OCI-LY3 (cell line): Measurements from ENCODE around the gene HDC.

Experiments used
- H2AFZ ChIP-seq: fragments of 200-600, 300-600 bp; shearing (Covaris generic); 2 replicates; pipeline ENCODE4 v1.6.0; 2014; ENCODE audit warnings: antibody characterized with exemption, low read depth, low read length
- H3K27ac ChIP-seq: fragments of 200-600, 300-600 bp; sonication (generic); 2 replicates; pipeline ENCODE4 v1.5.1; 2014; ENCODE audit warnings: mild to moderate bottlenecking, low read length, moderate library complexity, mixed read lengths
- H3K27me3 ChIP-seq: fragments of 200-600, 300-600 bp; sonication (generic); 2 replicates; pipeline ENCODE4 v1.6.1; 2014; ENCODE audit warnings: low read depth, low read length, mixed read lengths
- H3K36me3 ChIP-seq: fragments of 200-600, 300-600 bp; sonication (generic); replicated peaks from 2 replicates; pipeline ENCODE3; 2014; ENCODE audit warnings: low read depth, low read length, mixed read lengths
- H3K4me1 ChIP-seq: fragments of 300-600, 200-600 bp; sonication (generic); 2 replicates; pipeline ENCODE4 v1.6.1; 2014; ENCODE audit warnings: low read length, mixed read lengths
- H3K4me2 ChIP-seq: fragments of 200-600, 300-600 bp; sonication (generic); 2 replicates; pipeline ENCODE4 v1.6.1; 2014; ENCODE audit warnings: low read length, mixed read lengths
- H3K4me3 ChIP-seq: fragments of 300-600, 200-600 bp; sonication (generic); 2 replicates; pipeline ENCODE4 v1.5.1; 2014; ENCODE audit warnings: antibody characterized with exemption, mild to moderate bottlenecking, low read length, moderate library complexity
- H3K79me2 ChIP-seq: fragments of 300-600, 200-600 bp; shearing (Covaris generic); 2 replicates; pipeline ENCODE4 v1.6.1; 2014; ENCODE audit warnings: mild to moderate bottlenecking, low read length, mixed read lengths
- H3K9ac ChIP-seq: fragments of 300-600, 200-600 bp; shearing (Covaris generic); 2 replicates; pipeline ENCODE4 v1.6.0; 2014; ENCODE audit warnings: mild to moderate bottlenecking, low read length, moderate library complexity
- H3K9me3 ChIP-seq: fragments of 200-600, 300-600 bp; shearing (Covaris generic); 2 replicates; pipeline ENCODE4 v1.6.1; 2014; ENCODE audit warnings: low read length, mixed read lengths; ENCODE audit not compliant: insufficient read depth
- H4K20me1 ChIP-seq: fragments of 200-600, 300-600 bp; sonication (generic); 2 replicates; pipeline ENCODE4 v1.6.1; 2016; ENCODE audit warnings: low read length, mixed read lengths; ENCODE audit not compliant: insufficient read depth
- EZH2phosphoT487 ChIP-seq: fragments of 200-600 bp; shearing (Covaris generic); IDR thresholded peaks from 2 replicates; pipeline ENCODE4 v1.6.1; 2018; ENCODE audit warnings: antibody characterized with exemption, mixed run types, low read depth
- TF ChIP-seq, protein P1 (sequence below): fragments of 200-600, 300-600 bp; sonication (generic); IDR thresholded peaks from 2 replicates; pipeline ENCODE4 v1.5.1; 2014; ENCODE audit warnings: antibody characterized with exemption, low read length, low read depth

The HDC gene

DNA sequence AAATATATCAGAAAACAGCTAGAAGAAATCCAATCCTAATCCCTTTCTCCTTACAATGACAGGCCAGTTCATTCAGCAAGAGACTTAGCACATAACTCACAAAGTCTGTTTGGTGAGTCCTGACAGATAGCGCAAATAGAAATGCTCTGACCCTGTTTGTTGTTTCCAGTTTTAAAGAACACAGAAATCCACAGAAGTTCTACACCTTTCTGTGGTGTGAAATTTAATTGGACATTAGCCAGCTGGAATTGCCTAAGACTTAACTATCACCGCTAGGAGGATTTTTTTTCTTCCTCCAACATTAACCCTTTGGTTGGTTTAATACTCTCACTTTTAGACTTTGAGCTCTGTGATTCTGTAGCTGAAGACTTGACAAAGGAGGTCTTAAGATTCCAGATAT is 30.8 kb downstream of the HDC start:
- peaks cover 6% of the 10 kb centered on the region; the same call in 1 of the 2 replicates for H3K4me1 ChIP-seq
- no peak overlapping the region for H2AFZ ChIP-seq
- H3K4me2 ChIP-seq, result no peak overlapping the region
- H3K9ac ChIP-seq, result no peak overlapping the region
- H3K27me3 ChIP-seq, result no peaks in the 10 kb centered on the region
- no peaks in the 10 kb centered on the region for H3K79me2 ChIP-seq
- H3K4me3 ChIP-seq, result no peak overlapping the region
- H4K20me1 ChIP-seq, result no peaks in the 10 kb centered on the region
- no peaks in the 10 kb centered on the region for H3K9me3 ChIP-seq
- no peaks in the 10 kb centered on the region for H3K36me3 ChIP-seq
- TF ChIP-seq, protein P1, sequence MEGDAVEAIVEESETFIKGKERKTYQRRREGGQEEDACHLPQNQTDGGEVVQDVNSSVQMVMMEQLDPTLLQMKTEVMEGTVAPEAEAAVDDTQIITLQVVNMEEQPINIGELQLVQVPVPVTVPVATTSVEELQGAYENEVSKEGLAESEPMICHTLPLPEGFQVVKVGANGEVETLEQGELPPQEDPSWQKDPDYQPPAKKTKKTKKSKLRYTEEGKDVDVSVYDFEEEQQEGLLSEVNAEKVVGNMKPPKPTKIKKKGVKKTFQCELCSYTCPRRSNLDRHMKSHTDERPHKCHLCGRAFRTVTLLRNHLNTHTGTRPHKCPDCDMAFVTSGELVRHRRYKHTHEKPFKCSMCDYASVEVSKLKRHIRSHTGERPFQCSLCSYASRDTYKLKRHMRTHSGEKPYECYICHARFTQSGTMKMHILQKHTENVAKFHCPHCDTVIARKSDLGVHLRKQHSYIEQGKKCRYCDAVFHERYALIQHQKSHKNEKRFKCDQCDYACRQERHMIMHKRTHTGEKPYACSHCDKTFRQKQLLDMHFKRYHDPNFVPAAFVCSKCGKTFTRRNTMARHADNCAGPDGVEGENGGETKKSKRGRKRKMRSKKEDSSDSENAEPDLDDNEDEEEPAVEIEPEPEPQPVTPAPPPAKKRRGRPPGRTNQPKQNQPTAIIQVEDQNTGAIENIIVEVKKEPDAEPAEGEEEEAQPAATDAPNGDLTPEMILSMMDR, result no peak
- TF ChIP-seq EZH2phosphoT487, result no peak
- no peak overlapping the region for H3K27ac ChIP-seq

DNA sequence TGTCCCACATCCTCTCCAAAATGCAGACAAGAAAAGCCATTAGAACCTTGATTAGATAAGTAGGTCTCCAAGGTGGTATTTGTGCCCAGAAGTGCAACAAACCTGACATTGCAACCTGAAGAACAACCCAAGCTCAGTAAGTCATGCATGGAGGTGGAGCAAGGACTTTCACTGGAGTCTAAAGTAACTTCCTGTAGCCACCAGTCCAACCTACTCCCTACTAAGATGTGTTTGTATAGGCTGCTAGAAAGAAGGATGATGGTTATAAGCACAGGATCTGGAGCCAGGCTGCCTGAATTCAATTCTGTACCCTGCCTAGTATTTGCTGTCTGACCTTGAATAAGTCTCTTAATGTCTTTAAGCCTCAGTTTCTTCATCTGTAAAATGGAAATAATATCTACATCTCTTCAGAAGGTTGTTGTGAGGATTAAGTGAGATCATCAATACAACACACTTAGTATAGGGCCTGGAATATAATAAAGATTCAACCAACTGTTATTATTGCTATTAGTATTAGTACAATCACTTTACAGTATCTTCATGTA is 32.3 kb downstream of the HDC start:
- peaks cover 6% of the 10 kb centered on the region; the same call in 1 of the 2 replicates for H3K4me1 ChIP-seq
- TF ChIP-seq, protein P1, result no peak
- TF ChIP-seq EZH2phosphoT487, result no peak
- H3K79me2 ChIP-seq, result no peaks in the 10 kb centered on the region
- no peak overlapping the region for H3K9ac ChIP-seq
- no peak overlapping the region for H3K27ac ChIP-seq
- no peak overlapping the region for H2AFZ ChIP-seq
- H3K4me2 ChIP-seq, result no peak overlapping the region
- H3K9me3 ChIP-seq, result no peaks in the 10 kb centered on the region
- no peak overlapping the region for H3K4me3 ChIP-seq
- H3K27me3 ChIP-seq, result no peaks in the 10 kb centered on the region
- no peaks in the 10 kb centered on the region for H4K20me1 ChIP-seq
- H3K36me3 ChIP-seq, result no peaks in the 10 kb centered on the region

DNA sequence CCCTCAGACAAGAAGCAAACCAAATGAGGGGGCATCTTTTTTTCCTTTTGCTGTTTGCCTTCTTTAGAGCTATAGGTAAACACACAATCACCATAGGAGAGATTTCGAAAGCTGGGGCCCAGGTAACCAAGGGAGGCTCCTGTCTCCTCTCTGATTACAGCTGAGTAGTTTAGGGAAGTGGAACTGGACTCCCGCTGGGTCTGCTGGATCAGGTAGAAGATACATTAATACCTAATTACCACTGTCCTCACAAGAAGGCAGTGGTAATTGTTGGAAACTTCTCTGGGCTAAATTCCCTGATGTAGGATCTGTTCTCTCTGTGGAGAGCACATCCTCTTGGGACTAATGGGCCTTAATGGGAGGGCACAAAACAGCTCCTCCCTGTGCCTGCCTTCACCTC is 32.7 kb downstream of the HDC start:
- Histone ChIP-seq H3K27ac (no peak overlapping the region), H2AFZ (no peak overlapping the region), H3K9ac (no peak overlapping the region), H3K4me3 (no peak overlapping the region), H3K9me3 (no peaks in the 10 kb centered on the region), H3K79me2 (no peaks in the 10 kb centered on the region), H3K36me3 (no peaks in the 10 kb centered on the region), H3K27me3 (no peaks in the 10 kb centered on the region), H3K4me1 (peaks cover 6% of the 10 kb centered on the region; the same call in 1 of the 2 replicates), H3K4me2 (no peak overlapping the region), H4K20me1 (no peaks in the 10 kb centered on the region)
- TF ChIP-seq, protein P1, result no peak
- TF ChIP-seq EZH2phosphoT487, result no peak

DNA sequence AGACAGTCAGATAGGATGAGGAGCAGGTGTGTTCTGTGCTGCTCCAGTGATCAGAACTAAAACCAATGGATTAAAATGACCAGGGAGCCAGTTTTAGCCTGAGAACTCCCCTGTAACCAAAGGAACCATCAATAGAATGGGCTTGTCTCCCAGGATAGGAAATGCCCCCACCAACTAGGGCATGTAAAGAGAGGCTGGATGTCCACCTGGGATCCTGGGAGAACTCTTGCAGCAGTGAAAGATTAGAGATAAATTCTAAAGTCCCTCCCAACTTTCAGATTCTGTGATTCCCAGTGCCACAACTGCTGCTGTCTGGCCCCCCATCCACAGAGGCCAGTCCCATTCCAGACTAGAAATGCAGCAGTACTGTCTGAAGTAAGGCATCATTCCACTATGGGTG is 33.8 kb downstream of the HDC start:
- Histone ChIP-seq H3K9ac (no peak overlapping the region), H2AFZ (no peak overlapping the region), H3K27me3 (no peaks in the 10 kb centered on the region), H3K9me3 (no peaks in the 10 kb centered on the region), H3K79me2 (no peaks in the 10 kb centered on the region), H4K20me1 (no peaks in the 10 kb centered on the region), H3K4me2 (no peak overlapping the region), H3K4me3 (no peak overlapping the region), H3K27ac (no peak overlapping the region), H3K36me3 (no peaks in the 10 kb centered on the region), H3K4me1 (peaks cover 6% of the 10 kb centered on the region; the same call in 1 of the 2 replicates)
- no peak for TF ChIP-seq EZH2phosphoT487
- TF ChIP-seq, protein P1, result no peak
